Panc1 (cell line): ENCODE data around the gene MEGF6.

Experiments
- CTCF ChIP-seq: fragments of 450-650 bp; IDR thresholded peaks from 2 replicates; pipeline ENCODE4 v1.5.1; 2017; ENCODE audit warnings: mild to moderate bottlenecking
- REST ChIP-seq, 2 experiments: IDR thresholded peaks; 2 replicates each; pipeline ENCODE4 v1.6.1; 2011 to 2012; ENCODE audit warnings: low read depth in 2 of 2, control low read depth in 1 of 2, low read length in 1 of 2, mild to moderate bottlenecking in 1 of 2, moderate library complexity in 1 of 2; ENCODE audit not compliant: insufficient read depth in 1 of 2

GRCh38 chr1:3570066-3570986, 41.0 kb downstream of the MEGF6 start:
- TF ChIP-seq CTCF: no peak
- no peak for TF ChIP-seq REST (IDR thresholded peaks at IDR 0.05; ENCODE audit: insufficient read depth in 1 of 2, low read depth in 2 of 2, low read length in 1 of 2)
